HG02623 (cell line): Measurements from ENCODE around the gene MCEE.
"Not testable (repeated sequence)": the region's sequence is repeated elsewhere in the genome, so short reads cannot be mapped to it uniquely, and the experiment has no call there.

Experiments used
- ATAC-seq: cut with Tn5 transposase; IDR thresholded peaks from one replicate; pipeline ENCODE4 v1.9.1; 2021; ENCODE audit warnings: moderate library complexity; ENCODE audit not compliant: unreplicated experiment

The MCEE gene

GRCh38 chr2:71083752-71084312 is 46.2 kb downstream of the MCEE start:
- not testable (repeated sequence) for ATAC-seq

GRCh38 chr2:71083297-71083696 is 46.7 kb downstream of the MCEE start:
- ATAC-seq = not testable (repeated sequence)

- no peak for ATAC-seq
Observed at GRCh38 chr2:71082402-71083252, 47.4 kb downstream of the MCEE start.

- no peak for ATAC-seq
Observed at GRCh38 chr2:71078624-71079023, 51.4 kb downstream of the MCEE start.

GRCh38 chr2:71074893-71075395 is 55.1 kb downstream of the MCEE start:
- no peak for ATAC-seq

GRCh38 chr2:71073475-71073874 is 56.6 kb downstream of the MCEE start:
- no peak for ATAC-seq

GRCh38 chr2:71072492-71072891 is 57.5 kb downstream of the MCEE start:
- no peak for ATAC-seq

- ATAC-seq = peak; percentile 35
Observed at GRCh38 chr2:71071681-71072398, 58.2 kb downstream of the MCEE start.

GRCh38 chr2:71070294-71071093 is 59.5 kb downstream of the MCEE start:
- ATAC-seq = no peak

GRCh38 chr2:71069376-71069775 is 60.7 kb downstream of the MCEE start:
- ATAC-seq = no peak

GRCh38 chr2:71068218-71069035 is 61.6 kb downstream of the MCEE start, which contains the start of gene NAGK:
TSS of gene NAGK (plus strand) at chr2:71068648. CDS start at chr2:71068684, 36 bp downstream.
- ATAC-seq = peak; percentile 49

GRCh38 chr2:71067567-71068217 is 62.3 kb downstream of the MCEE start:
- ATAC-seq = peak; percentile 1

GRCh38 chr2:71066856-71067255 is 63.2 kb downstream of the MCEE start:
- ATAC-seq = no peak

- peak; percentile 30 for ATAC-seq
Observed at GRCh38 chr2:71064754-71065621, 65.0 kb downstream of the MCEE start.

GRCh38 chr2:71064110-71064611 is 65.9 kb downstream of the MCEE start:
- no peak for ATAC-seq

- no peak for ATAC-seq
Observed at GRCh38 chr2:71063216-71063615, 66.8 kb downstream of the MCEE start.

- ATAC-seq = no peak
Observed at GRCh38 chr2:71060871-71061270, 69.2 kb downstream of the MCEE start.

- no peak for ATAC-seq
Observed at GRCh38 chr2:71060211-71060610, 69.8 kb downstream of the MCEE start.
